GM19238 (cell line): ENCODE data around the gene FAM83D.
A peak's percentile ranks its signal among the peaks of the same experiment; 100 is the strongest.
"Not testable (repeated sequence)": the region's sequence is repeated elsewhere in the genome, so short reads cannot be mapped to it uniquely, and the experiment has no call there.

Experiments
- DNase-seq: peaks from one replicate; pipeline ENCODE4 v3.0.0; 2011; ENCODE audit warnings: low spot score; ENCODE audit not compliant: insufficient read length

The FAM83D gene

GRCh38 chr20:38963745-38964144 lies 37.5 kb downstream of the FAM83D start:
- DNase-seq = no peak

GRCh38 chr20:38965264-38965663 lies 39.0 kb downstream of the FAM83D start:
- DNase-seq = no peak

GRCh38 chr20:38968090-38968489 lies 41.9 kb downstream of the FAM83D start:
- no peak for DNase-seq

GRCh38 chr20:38969708-38970107 lies 43.5 kb downstream of the FAM83D start:
- DNase-seq = no peak

GRCh38 chr20:38970302-38970701 lies 44.1 kb downstream of the FAM83D start:
- no peak for DNase-seq

GRCh38 chr20:38973107-38973506 lies 46.9 kb downstream of the FAM83D start:
- DNase-seq = no peak

GRCh38 chr20:38973645-38974044 lies 47.4 kb downstream of the FAM83D start:
- DNase-seq = no peak

DNA sequence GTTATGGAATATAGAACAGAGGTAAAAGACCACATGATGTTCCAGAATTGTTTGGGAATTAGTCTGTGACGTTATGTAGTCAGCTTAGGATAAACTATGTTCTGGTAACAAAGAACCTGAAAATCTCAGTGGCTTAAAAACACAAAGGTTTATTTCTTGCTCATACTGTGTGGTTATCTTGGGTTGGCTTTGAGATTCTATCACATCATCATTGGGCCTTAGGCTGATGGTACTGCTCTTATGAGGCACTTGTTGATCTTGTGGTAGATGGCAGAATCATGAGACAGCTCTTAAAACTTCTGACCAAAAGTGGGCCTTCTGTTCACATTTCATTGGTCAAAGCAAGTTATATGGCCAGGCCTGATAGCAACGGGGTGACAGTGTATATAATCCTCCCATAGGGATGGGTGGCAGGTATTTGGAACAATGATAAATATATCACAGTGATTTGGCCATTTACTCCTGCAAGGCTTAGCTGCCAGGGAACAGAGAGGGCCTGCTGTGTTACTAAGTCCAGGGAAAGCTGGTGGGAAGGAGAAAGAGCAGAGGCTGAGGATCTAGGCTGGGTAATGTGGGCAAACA lies 49.4 kb downstream of the FAM83D start:
- DNase-seq = no peak

GRCh38 chr20:38979434-38979833 lies 53.2 kb downstream of the FAM83D start:
- DNase-seq = no peak

- DNase-seq = no peak
Observed at GRCh38 chr20:38979842-38980241, 53.6 kb downstream of the FAM83D start.

GRCh38 chr20:38982291-38982690 lies 56.1 kb downstream of the FAM83D start:
- no peak for DNase-seq

- DNase-seq = no peak
Observed at GRCh38 chr20:38985060-38985459, 58.8 kb downstream of the FAM83D start.

DNA sequence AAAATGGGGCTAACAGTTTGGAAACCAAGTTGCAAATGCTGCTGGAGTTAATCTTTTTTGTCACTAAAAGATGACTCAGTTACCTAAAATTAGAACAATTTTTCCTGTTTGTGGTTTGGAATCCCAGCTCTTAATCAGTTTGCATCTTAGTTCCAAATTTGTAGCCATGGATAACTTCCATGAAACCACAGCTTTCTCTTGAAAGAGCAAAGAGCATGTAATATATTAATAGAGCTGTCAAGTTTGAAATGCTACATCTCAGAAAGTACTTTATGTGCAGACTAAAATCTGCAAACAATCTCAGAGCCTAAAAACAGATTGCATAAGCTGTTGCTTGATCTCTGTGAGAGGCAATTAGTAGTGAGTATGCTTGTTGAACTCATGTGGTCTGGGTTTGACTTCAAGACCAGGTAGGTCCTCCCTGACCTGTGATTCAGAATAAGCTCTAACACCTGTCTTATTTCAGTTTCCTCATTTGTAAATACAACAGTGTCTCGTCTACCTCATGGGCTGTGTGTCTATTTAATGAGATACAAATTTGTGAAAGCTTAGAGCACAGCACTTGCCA lies 59.5 kb downstream of the FAM83D start:
- no peak for DNase-seq

DNA sequence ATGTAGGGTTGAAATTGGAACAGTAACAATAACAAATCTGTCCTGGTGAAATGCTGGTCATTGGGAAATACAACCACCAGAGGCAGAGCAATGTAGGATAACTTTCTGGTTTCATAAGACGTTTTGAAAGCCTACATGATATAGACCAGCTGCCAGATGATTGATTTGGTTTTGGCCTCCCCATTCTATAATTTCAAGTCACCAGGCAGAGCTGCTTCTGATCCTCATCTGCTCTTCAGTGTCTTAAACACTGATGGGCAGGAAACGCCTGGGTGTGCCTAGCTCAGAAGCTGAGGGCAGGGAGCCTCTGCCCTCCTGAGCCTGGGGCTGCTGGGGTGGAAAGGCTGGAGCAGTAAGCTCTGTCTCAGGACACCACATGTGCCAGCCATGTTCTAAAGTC lies 60.4 kb downstream of the FAM83D start:
- no peak for DNase-seq

DNA sequence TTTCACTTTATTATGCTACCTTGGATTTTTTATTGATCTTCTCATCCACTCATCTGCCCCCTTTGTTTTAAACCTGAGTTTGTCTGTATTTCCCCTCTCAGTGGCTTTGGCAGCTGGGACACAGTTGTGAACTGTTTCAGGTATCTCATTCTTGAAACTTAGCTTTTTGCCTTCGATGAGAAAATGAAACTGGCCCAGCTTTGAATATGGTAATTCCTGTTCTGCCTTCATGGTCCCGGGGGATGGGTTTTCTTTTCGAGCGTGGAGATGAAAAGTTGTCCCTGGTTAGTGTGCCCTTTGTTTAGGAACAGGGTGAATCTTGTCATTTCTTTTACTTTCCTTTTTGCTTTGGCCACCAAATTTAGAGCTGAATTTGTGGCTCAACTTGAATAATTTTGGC lies 61.6 kb downstream of the FAM83D start:
- peak; percentile 41 for DNase-seq

- DNase-seq = no peak
Observed at GRCh38 chr20:38990728-38991127, 64.5 kb downstream of the FAM83D start.

DNA sequence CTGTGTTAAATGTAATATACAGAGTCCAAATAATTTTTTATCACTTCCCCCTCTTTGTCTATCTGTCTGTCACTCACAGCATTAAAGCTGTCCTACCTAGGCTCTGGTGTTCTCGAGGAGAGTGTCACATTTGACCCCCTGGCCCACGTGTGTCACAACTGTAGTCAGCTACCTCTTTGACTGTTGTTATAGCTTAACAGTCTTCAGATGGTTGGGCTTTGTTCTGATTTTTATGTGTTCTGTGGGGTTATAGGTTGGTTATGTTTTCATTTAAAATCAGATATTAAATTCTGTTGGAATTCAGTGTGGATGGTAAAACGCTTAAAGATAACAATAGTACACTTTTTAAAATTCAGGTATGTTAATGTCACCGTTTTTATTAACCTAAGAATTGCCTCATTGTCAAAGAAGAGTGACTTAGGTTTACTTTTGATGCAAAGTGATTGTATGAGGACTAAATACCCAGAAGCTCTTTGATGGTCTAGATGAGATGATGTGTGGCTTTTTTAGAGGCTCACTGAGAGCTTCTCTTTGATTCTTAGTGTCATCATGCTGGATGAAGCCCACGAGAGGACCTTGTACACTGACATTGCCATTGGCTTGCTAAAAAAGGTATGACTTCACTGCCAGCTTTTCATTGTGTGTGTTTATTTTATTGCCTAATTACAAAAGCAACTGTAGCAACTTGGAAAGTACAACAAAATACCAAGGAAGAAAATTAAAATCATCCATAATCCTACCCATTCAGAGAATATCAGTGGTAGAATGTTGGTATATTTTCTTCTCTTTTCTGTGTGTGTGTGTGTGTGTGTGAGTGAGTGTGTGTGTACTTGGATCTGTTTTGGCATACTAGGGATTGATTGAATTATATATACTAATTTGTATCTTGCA lies 65.8 kb downstream of the FAM83D start:
- DNase-seq = no peak

DNA sequence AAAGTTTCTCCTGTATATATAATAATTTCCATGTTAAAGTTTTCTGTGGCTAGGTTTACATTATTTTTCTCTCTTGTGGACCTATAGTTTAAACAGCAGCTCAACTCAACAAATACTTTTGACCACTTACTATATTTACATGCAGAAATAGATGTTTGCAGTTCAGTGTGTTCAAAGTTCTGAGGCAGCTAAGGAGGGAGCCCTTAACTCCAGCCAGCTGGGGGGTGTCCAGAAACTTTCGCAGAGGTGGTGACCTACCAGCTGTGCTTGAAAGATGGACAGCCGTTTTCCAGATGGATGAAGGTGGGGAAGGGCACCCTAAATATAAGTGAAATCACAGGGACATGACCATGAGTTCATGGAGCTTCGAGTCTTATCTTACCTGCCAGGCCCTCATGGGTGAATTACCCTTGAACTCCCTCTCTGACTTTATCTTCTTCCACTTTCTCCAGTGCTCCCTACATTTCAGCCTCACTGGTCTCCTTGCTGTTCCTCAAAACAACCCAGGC lies 69.4 kb downstream of the FAM83D start:
- DNase-seq = no peak

DNA sequence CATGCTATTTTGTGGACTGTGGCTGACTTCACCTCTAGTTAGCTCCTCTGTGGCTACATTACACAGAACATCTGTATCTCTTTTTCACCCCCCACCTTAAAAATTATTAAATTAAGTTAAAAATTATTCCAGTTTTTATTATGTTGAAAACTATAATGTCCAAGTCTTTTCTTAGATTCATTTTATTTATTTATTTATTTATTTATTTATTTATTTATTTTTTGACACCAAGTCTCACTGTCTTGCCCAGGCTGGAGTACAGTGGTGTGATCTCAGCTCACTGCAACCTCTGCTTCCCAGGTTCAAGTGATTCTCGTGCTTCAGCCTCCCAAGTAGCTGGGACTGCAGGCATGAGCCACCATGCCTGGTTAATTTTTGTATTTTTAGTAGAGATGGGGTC lies 70.6 kb downstream of the FAM83D start:
- not testable (repeated sequence) for DNase-seq

DNA sequence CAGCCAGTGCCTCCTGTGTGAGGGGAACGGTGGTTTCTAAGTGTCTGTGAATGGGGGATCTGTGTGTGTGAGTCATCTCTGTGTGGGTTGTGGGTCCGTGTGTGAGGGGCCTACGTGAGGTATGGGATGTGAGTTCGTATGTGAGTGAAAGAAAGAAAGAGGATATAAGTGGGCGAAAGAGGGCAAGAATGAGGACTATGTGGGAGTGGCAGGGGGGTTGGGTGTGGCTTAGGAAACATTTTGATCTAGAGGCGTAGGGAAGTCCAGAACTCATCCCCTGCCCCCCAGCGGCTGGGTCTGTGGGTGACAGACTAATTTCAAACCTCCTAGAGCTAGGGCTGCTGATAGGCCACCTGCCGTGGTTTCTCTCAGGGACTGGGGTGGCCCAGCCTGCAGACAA lies 71.4 kb downstream of the FAM83D start:
- peak; percentile 27 for DNase-seq

DNA sequence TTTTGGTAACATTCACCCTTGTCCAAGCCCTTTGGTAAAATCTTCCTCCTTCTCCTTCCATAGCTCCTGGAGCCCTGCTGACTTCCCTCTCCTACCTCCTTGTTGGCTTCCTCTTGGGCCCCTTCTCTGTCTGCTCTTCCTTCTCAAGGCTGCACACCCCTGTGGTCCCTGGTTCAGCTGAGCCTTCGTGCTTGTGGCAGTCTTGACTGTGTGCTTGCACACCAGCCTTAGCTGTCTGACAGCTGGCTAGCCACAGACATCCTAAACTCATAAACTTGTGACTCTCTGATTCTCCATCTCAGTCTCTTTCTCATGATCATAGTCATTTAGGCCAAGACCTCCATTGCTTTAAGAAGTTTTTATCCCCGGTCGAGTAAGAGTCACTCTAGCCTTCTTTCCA lies 73.0 kb downstream of the FAM83D start:
- DNase-seq = no peak
